Stimulated activated CD4-positive, alpha-beta T cell treated with anti-CD3 and anti-CD28 coated beads, Interleukin-15, amount 100 ng/mL, for 24 hours (primary cell): ENCODE data around the gene GLI2.

Experiments used
- DNase-seq: peaks from one replicate; pipeline ENCODE4 v3.0.0-alpha.2; 2020

GLI2 gene

GRCh38 chr2:120738786-120739437 lies 3.2 kb downstream of the GLI2 start:
- DNase-seq: no peak

- no peak for DNase-seq
Observed at GRCh38 chr2:120739438-120740090, 3.9 kb downstream of the GLI2 start.

GRCh38 chr2:120740375-120740764 lies 4.7 kb downstream of the GLI2 start:
- DNase-seq: no peak

- DNase-seq: no peak
Observed at GRCh38 chr2:120740765-120741524, 5.3 kb downstream of the GLI2 start.

- no peak for DNase-seq
Observed at GRCh38 chr2:120741571-120742561, 6.2 kb downstream of the GLI2 start.

- DNase-seq: no peak
Observed at GRCh38 chr2:120743657-120744056, 8.0 kb downstream of the GLI2 start.

- no peak for DNase-seq
Observed at GRCh38 chr2:120744817-120745216, 9.1 kb downstream of the GLI2 start.

GRCh38 chr2:120745420-120746111 lies 9.9 kb downstream of the GLI2 start:
- no peak for DNase-seq

GRCh38 chr2:120746144-120746543 lies 10.5 kb downstream of the GLI2 start:
- DNase-seq: no peak

- no peak for DNase-seq
Observed at GRCh38 chr2:120747281-120747680, 11.6 kb downstream of the GLI2 start.

GRCh38 chr2:120747706-120748105 lies 12.0 kb downstream of the GLI2 start:
- no peak for DNase-seq

GRCh38 chr2:120748310-120748709 lies 12.6 kb downstream of the GLI2 start:
- DNase-seq: no peak

GRCh38 chr2:120748741-120749140 lies 13.1 kb downstream of the GLI2 start:
- DNase-seq: no peak

GRCh38 chr2:120749506-120750431 lies 14.1 kb downstream of the GLI2 start:
- no peak for DNase-seq

GRCh38 chr2:120750488-120751210 lies 15.0 kb downstream of the GLI2 start:
- no peak for DNase-seq

- DNase-seq: no peak
Observed at GRCh38 chr2:120751553-120751952, 15.9 kb downstream of the GLI2 start.

GRCh38 chr2:120754067-120754960 lies 18.6 kb downstream of the GLI2 start:
- DNase-seq: no peak

GRCh38 chr2:120758181-120759144 lies 22.8 kb downstream of the GLI2 start:
- DNase-seq: no peak
